Measurements from ENCODE around the gene OXCT1. TPM values are rescaled to one million over a fixed set of nuclear protein-coding genes. Genes with fewer than 3 reads are reported as not detected.
"Not testable (repeated sequence)": the region's sequence is repeated elsewhere in the genome, so short reads cannot be mapped to it uniquely, and the experiment has no call there.

OXCT1 gene
- total RNA-seq, 2 experiments from 2014 or later, result 54.0 to 59.9 TPM

- peaks cover 3% of the 10 kb centered on the region for H3K9me3 Mint-ChIP-seq
These were observed 35.7 kb downstream of the OXCT1 start for GRCh38 chr5:41834506-41834905.

DNA sequence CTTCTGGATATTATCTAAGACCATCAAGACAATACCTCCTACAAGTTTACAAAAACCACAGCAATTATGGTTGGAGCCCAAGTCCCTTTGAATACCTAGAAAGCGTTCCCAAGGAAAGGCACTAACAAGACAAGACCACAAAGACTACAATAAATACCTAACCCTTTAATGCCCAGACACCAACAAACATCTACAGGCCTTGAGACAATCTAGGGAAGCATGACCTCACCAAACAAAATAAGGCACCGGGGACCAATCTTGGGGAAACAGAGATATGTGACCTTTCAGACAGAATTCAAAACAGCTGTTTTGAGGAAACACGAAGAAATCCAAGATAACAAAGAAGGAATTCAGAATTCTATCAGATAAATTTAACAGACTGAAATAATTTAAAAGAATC lies 37.8 kb downstream of the OXCT1 start:
- peaks cover 14% of the 10 kb centered on the region for H3K4me1 Mint-ChIP-seq
- no peak for DNase-seq
- H3K27me3 Mint-ChIP-seq, result no peaks in the 10 kb centered on the region
- no peak for ATAC-seq (ENCODE audit: low read depth)
- peaks cover 3% of the 10 kb centered on the region for H3K9me3 Mint-ChIP-seq
- no peak overlapping the region for H3K27ac Mint-ChIP-seq
- H3K36me3 Mint-ChIP-seq, result peaks cover 47% of the 10 kb centered on the region
- H3K4me3 Mint-ChIP-seq, result no peak overlapping the region
- POLR2A ChIA-PET, result no interaction called here

More at GRCh38 chr5:41834506-41834905, 35.7 kb downstream of the OXCT1 start:
- DNase-seq (no peak), ATAC-seq (ENCODE audit: low read depth) (no peak)
- POLR2A ChIA-PET, result interaction anchor here (0.7 kb wide), 1 partner anchor 36 kb away, joined by 5 read pairs; no protein-coding TSS in a partner anchor
- H3K36me3 Mint-ChIP-seq, result peaks cover 46% of the 10 kb centered on the region
- H3K27ac Mint-ChIP-seq, result no peak overlapping the region
- no peak overlapping the region for H3K4me3 Mint-ChIP-seq
- no peaks in the 10 kb centered on the region for H3K27me3 Mint-ChIP-seq
- peaks cover 15% of the 10 kb centered on the region for H3K4me1 Mint-ChIP-seq

- Mint-ChIP-seq H3K9me3 (peaks cover 3% of the 10 kb centered on the region), H3K36me3 (peaks cover 58% of the 10 kb centered on the region), H3K27me3 (no peaks in the 10 kb centered on the region), H3K4me3 (no peak overlapping the region), H3K27ac (no peak overlapping the region), H3K4me1 (peaks cover 14% of the 10 kb centered on the region)
- POLR2A ChIA-PET, result no interaction called here
- ATAC-seq (ENCODE audit: low read depth) (peak; percentile 39), DNase-seq (no peak)
These were observed 39.1 kb downstream of the OXCT1 start for GRCh38 chr5:41831155-41831554.

DNA sequence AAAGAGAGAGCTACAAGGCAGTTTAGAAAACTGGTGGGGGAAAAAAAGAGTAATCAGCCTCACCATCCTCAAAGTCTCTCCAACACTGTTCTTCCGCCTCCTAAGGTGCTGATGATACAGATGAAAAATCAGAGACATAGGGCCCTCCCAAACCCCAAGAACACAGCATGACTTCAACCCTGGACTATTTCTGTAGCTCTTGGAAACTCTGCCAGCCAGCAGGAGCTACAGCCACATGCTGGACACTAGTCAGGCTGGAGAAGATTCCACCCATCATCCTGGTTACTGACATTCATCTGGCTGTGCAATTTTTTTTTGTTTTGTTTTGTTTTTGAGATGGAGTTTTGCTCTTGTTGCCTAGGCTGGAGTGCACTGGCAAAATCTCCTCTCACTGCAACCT lies 42.4 kb downstream of the OXCT1 start:
- H3K9me3 Mint-ChIP-seq, result peaks cover 3% of the 10 kb centered on the region
- H3K4me1 Mint-ChIP-seq, result peaks cover 11% of the 10 kb centered on the region
- POLR2A ChIA-PET, result no interaction called here
- no peaks in the 10 kb centered on the region for H3K27me3 Mint-ChIP-seq
- ATAC-seq (ENCODE audit: low read depth) (no peak), DNase-seq (no peak)
- H3K4me3 Mint-ChIP-seq, result no peak overlapping the region
- H3K27ac Mint-ChIP-seq, result no peak overlapping the region
- peaks cover 50% of the 10 kb centered on the region for H3K36me3 Mint-ChIP-seq

DNA sequence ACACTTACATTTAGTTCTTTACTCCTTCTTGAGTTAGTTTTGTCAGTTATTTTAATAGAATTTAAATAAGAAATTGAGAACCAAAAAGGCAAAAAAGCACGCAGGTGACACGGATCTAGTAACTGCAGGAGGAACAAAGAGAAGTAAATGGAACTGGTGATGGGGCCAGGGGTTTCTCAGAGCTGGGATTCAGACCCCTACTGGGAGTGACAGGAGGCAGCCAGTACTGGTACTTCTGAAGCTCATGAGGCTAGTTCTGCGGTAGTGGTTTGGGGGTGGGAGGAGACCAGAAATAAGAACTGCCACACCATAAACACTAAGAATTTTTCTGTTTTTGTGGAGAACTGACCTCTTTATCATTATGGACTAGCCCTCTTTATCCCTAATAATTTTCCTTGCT lies 48.2 kb downstream of the OXCT1 start:
- Mint-ChIP-seq H3K9me3 (no peaks in the 10 kb centered on the region), H3K27ac (no peak overlapping the region), H3K36me3 (peaks cover 41% of the 10 kb centered on the region), H3K4me1 (peaks cover 3% of the 10 kb centered on the region), H3K4me3 (no peak overlapping the region), H3K27me3 (no peaks in the 10 kb centered on the region)
- ATAC-seq (ENCODE audit: low read depth) (no peak), DNase-seq (no peak)
- POLR2A ChIA-PET, result no interaction called here

GRCh38 chr5:41821051-41821450 lies 49.2 kb downstream of the OXCT1 start:
- Mint-ChIP-seq H3K27me3 (no peaks in the 10 kb centered on the region), H3K36me3 (peaks cover 40% of the 10 kb centered on the region), H3K9me3 (no peaks in the 10 kb centered on the region), H3K4me3 (no peak overlapping the region), H3K27ac (no peak overlapping the region), H3K4me1 (peaks cover 6% of the 10 kb centered on the region)
- POLR2A ChIA-PET, result no interaction called here
- DNase-seq (no peak), ATAC-seq (ENCODE audit: low read depth) (no peak)

DNA sequence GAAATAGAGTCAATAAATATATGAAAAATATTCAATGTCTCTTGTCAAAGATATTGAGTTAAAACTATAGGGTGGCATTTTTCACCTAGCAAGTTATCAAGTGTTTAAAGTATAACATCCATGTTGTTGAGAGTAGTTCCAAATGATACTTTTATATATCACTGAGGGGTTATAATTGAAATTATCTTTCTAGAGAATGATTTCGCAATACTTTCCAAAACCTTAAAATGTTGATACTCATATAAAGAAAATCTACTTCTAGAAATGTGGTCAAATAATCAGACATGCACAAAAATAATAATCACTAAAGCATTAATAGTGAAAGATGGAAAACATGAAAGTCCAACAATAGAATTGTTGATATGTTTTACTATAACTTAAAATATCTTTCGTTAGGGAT lies 50.1 kb downstream of the OXCT1 start:
- DNase-seq (no peak), ATAC-seq (ENCODE audit: low read depth) (no peak)
- Mint-ChIP-seq H3K36me3 (peaks cover 34% of the 10 kb centered on the region), H3K4me3 (no peak overlapping the region), H3K27me3 (no peaks in the 10 kb centered on the region), H3K9me3 (no peaks in the 10 kb centered on the region), H3K4me1 (peaks cover 6% of the 10 kb centered on the region), H3K27ac (no peak overlapping the region)
- POLR2A ChIA-PET, result no interaction called here

GRCh38 chr5:41817625-41818301 lies 52.5 kb downstream of the OXCT1 start:
- H3K9me3 Mint-ChIP-seq, result peaks cover 1% of the 10 kb centered on the region
- no peak overlapping the region for H3K4me3 Mint-ChIP-seq
- no peak for DNase-seq
- H3K27me3 Mint-ChIP-seq, result no peaks in the 10 kb centered on the region
- POLR2A ChIA-PET, result no interaction called here
- no peak for ATAC-seq (ENCODE audit: low read depth)
- peaks cover 33% of the 10 kb centered on the region for H3K36me3 Mint-ChIP-seq
- no peak overlapping the region for H3K27ac Mint-ChIP-seq
- H3K4me1 Mint-ChIP-seq, result peaks cover 13% of the 10 kb centered on the region

- H3K4me1 Mint-ChIP-seq, result peaks cover 20% of the 10 kb centered on the region
- no peak for ATAC-seq (ENCODE audit: low read depth)
- H3K36me3 Mint-ChIP-seq, result peaks cover 33% of the 10 kb centered on the region
- no peaks in the 10 kb centered on the region for H3K27me3 Mint-ChIP-seq
- H3K9me3 Mint-ChIP-seq, result peaks cover 1% of the 10 kb centered on the region
- POLR2A ChIA-PET, result no interaction called here
- DNase-seq, result no peak
- H3K4me3 Mint-ChIP-seq, result no peak overlapping the region
- H3K27ac Mint-ChIP-seq, result no peak overlapping the region
These were observed 54.5 kb downstream of the OXCT1 start for GRCh38 chr5:41815663-41816229.

GRCh38 chr5:41815261-41815660 lies 55.0 kb downstream of the OXCT1 start:
- Mint-ChIP-seq H3K4me1 (peaks cover 20% of the 10 kb centered on the region), H3K36me3 (peaks cover 33% of the 10 kb centered on the region), H3K27ac (no peak overlapping the region), H3K27me3 (no peaks in the 10 kb centered on the region), H3K4me3 (no peak overlapping the region), H3K9me3 (peaks cover 1% of the 10 kb centered on the region)
- no peak for ATAC-seq (ENCODE audit: low read depth)
- POLR2A ChIA-PET, result no interaction called here
- no peak for DNase-seq

GRCh38 chr5:41814306-41814705 lies 55.9 kb downstream of the OXCT1 start:
- not testable (repeated sequence) for ATAC-seq (ENCODE audit: low read depth); H3K9me3 Mint-ChIP-seq; H3K27ac Mint-ChIP-seq; H3K4me3 Mint-ChIP-seq; H3K27me3 Mint-ChIP-seq; DNase-seq
- Mint-ChIP-seq H3K4me1 (peaks cover 25% of the 10 kb centered on the region), H3K36me3 (peaks cover 30% of the 10 kb centered on the region)
- POLR2A ChIA-PET, result interaction anchor here (0.5 kb wide), 1 partner anchor 48 kb away, joined by 4 read pairs; no protein-coding TSS in a partner anchor

GRCh38 chr5:41812156-41812555 lies 58.1 kb downstream of the OXCT1 start:
- Mint-ChIP-seq H3K36me3 (peaks cover 21% of the 10 kb centered on the region), H3K27me3 (no peaks in the 10 kb centered on the region), H3K9me3 (peaks cover 1% of the 10 kb centered on the region), H3K4me1 (peaks cover 26% of the 10 kb centered on the region), H3K27ac (no peak overlapping the region), H3K4me3 (no peak overlapping the region)
- POLR2A ChIA-PET, result no interaction called here
- DNase-seq, result no peak
- no peak for ATAC-seq (ENCODE audit: low read depth)

DNA sequence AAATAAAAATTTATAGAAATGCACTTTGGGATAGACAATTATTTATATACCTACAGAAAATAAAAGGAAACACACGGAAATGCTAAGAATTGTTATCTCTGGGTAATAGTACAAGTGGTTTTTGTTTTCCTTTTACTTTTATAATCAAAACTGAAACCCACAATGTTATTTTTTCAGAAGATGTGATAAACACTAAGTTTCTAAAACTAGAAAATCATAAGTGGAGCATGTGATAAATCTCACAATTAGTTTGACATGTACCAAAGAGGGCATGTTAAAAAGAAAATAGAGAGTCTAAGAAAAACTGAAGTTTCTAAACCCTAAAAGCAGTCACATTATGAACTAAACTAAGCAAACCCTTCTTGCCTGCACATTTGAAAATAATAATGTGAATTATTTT lies 61.1 kb downstream of the OXCT1 start:
- Mint-ChIP-seq H3K36me3 (peaks cover 34% of the 10 kb centered on the region), H3K4me1 (peaks cover 27% of the 10 kb centered on the region), H3K9me3 (no peaks in the 10 kb centered on the region), H3K27me3 (no peaks in the 10 kb centered on the region), H3K4me3 (no peak overlapping the region), H3K27ac (no peak overlapping the region)
- DNase-seq, result no peak
- POLR2A ChIA-PET, result no interaction called here
- ATAC-seq (ENCODE audit: low read depth), result no peak

DNA sequence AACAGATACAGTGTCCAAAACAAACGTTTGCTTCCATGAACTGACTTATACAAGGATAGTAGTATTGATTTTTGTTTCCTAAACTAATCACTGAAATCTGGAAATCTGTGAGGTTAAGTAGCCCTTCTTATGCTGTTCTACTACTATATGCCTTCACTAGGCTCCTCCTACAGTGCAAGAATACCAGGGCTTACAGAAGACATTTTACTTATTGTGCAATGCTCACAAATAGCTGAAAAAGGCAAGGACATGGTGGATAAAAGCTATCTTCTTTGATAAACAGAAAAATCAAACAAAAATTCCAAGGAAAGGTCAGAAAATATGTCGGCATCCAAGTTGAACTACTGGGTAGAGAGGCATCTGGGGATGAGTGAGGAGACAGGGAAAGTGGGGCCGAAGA lies 61.9 kb downstream of the OXCT1 start:
- no peak for DNase-seq
- H3K27ac Mint-ChIP-seq, result no peak overlapping the region
- ATAC-seq (ENCODE audit: low read depth), result no peak
- peaks cover 24% of the 10 kb centered on the region for H3K4me1 Mint-ChIP-seq
- POLR2A ChIA-PET, result no interaction called here
- no peaks in the 10 kb centered on the region for H3K27me3 Mint-ChIP-seq
- no peaks in the 10 kb centered on the region for H3K9me3 Mint-ChIP-seq
- peaks cover 40% of the 10 kb centered on the region for H3K36me3 Mint-ChIP-seq
- no peak overlapping the region for H3K4me3 Mint-ChIP-seq
